Measurements from ENCODE around the gene KIAA0825.
A peak's percentile ranks its signal among the peaks of the same experiment; 100 is the strongest.

Gene KIAA0825, protein sequence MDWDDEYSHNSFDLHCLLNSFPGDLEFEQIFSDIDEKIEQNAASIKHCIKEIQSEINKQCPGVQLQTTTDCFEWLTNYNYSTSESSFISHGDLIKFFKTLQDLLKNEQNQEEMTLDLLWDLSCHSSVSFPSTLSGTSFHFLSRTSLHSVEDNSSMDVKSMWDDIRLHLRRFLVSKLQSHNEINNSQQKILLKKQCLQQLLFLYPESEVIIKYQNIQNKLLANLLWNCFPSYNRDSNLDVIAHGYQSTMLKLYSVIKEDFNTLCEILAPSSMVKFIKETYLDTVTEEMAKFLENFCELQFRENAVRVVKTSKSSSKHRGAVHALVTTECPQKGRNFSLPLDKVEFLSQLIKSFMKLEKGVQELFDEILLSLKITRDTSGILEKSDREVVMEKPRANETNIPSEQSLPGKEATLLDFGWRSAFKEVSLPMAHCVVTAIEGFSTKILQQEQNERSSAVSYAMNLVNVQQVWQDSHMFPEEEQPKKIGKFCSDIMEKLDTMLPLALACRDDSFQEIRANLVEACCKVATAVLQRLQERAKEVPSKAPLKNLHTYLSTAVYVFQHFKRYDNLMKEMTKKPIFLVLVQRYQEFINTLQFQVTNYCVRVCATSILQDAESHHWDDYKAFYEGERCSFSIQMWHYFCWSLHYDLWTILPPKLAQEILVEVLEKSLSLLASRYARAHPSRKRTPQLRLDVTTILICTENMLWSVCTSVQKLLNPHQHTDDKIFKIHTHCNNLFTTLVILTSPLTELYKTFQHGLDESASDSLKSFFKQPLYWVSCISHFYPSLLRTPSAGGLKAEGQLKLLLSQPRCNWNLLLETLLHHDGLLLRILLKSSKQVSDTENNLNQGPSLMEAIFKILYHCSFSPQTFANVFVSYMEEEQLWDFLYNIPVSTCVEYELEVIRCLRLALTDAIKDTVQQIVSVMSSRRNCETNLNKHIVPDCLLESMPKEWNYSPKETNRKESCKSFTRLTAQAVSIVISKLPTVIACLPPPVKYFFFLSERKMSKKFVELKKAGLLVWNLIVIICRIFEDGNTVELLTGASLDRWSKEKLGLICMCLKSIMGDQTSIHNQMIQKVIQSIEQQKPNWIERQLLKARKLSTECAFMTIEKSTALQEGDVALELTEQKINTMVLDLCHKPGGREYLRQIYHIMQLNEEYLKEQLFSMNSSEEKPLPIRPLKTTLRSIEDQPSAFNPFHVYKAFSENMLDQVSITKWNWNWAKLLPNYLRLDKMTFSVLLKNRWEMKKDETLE (N-terminal part only)

DNA sequence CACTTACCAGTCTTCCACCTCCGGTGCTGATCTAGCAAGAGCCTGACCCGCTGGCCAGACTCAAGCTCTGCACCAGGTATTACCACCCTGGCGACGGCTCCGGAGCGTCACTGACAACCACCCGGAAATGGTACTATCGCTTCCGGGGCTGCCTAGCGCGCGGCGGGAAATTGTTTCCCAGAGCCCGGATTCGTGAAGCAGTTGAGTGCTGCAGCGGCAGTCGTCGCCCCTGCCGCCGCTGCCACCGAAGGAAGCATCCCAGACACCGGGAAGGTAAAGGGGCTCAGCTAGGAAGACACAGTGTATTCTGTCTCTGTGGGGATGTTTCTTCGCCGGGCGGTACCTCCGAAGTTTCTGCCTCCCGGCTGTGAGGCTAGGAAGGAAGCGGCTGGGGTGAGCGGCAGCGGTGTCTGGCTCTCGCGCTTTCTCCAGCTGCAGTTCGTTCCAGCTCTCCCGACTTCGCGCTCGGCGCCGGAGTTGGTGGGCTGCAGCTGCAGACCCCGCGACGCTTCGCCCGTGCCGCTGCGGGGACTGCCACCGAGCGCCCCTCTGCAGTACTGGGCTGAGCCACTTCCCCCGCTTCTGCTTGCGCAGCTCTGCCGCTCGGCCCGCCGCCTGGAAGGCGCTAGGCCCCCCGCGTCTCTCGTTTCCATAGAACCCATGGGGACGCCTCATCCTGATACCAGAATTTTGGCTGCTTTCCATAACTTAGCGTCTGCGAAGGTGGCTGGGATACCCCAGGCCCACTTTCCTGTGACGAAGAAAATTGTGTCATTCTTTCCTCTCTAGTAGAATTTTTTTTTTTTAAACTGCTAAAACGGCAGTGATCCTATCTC lies at the start of gene KIAA0825, which contains the start of gene SLF1:
Gene KIAA0825, minus strand, starts transcription at position 112 of the 836 bp plus-strand sequence. CDS start 81,478 bp downstream, outside the sequence.
Gene SLF1, plus strand, starts transcription at position 177 of the 836 bp plus-strand sequence. CDS start 10,142 bp downstream, outside the sequence.
- peak; percentile 83 for DNase-seq

DNA sequence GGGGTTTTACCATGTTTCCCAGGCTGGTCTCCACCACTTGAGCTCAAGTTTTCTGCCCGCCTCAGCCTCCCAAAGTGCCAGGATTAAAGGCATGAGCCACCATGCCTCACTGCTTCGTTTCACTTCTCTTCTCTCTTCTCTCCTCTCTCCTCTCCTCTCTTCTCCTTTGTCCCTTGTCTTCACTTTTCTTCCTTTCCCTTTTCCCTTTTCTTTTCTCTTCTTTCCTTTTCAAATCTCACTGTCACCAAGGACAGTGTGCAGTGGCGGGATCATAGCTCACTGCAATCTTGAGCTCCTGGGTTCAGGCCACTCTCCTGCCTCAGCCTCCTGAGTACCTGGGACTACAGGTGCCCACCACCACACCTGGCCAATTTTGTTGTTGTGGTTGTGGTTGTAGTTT lies 49.5 kb upstream of the KIAA0825 start:
- DNase-seq = no peak

DNA sequence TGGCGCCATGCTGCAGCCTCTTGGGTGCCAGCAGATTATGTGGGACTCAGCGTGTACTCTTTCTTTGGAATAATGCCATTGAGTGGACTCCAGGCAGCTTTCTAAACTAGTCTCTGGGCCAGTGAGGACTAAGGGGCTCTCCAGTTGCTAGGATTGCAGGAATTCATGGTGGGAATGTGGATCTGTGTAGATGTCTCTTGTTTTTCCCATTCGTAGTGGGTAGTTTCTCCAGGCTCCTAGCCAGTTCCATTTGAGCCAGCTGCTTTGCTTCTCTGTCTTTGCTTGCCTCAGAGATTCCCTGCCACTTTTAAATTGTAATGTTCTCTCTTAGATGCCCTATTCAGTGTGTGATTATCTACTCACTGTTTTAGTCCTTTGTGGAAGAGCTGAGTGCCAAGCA lies 42.7 kb upstream of the KIAA0825 start:
- DNase-seq = no peak

DNA sequence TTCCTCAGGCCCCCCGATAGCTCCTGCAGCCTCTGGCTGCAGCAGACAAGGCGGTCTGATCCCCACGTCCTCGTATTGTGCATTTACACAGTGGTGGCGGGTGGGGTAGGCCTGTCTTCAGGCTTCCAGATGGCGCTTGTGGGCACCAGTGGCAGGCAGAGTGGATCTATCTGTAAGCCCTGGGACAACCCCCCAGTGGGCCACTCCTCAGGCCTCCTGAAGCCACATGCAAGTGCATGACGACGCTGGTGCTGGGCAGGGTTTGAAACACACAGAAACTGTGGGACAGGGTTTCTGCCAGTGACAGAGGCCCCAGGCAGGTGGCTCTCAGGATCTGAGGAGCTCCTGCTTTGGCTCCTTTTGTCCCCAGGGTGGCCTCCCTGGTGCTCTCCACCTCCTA lies 42.1 kb upstream of the KIAA0825 start:
- DNase-seq = no peak

DNA sequence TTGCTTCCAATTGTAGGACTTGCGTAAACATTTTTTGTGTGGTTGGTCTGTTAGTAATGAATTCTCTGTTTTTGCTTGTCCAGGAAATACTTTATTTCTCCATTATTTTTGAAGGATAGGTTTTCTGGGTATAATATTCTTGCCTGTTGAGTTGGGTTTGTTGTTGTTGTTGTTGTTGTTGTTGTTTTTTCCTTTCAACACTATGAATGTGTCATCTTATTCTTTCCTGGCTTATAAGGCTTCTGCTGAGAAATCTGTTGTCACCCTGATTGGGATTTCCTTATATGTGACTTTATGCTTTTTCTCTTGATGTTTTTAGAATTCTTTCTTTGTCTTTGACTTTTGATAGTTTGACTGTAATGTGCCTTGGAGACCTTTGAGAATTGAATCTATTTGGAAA lies 39.9 kb upstream of the KIAA0825 start:
- DNase-seq = no peak

DNA sequence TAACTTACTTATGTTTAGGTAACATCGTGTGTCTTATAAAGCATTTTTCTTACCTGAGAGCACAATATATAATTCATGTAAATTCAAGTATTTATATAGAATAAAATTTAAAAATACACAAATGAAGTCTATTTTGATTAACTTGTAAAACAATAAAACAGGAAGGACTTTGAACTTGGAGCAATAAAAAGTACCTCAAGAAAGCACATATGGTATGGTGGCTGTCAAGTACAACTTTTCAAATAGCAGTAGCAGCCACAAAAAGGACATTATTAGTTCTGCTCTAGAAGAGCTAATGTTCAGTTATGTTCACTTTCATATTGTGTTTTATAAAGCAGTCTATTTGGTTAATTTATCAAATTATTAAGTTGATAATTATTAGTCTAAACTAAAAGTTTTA lies 31.5 kb upstream of the KIAA0825 start:
- DNase-seq = no peak

DNA sequence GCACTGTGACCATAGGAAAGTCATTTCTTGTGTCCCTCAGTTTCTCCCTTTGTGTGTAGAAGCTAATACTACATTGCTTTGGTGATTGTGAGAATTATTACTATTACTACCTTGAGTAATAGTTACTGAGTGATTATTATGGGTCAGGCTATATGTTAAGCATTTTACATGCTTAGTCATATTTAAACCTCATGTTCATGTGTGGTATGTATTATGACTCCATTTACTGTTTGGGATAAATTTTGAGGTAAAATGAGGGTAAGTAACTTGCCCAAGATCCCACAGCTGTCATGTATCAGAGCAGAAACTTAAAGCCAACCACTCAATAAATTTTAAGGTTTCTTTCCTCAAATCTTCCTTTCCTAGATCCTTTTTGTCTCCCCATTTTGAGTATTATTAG lies 28.4 kb upstream of the KIAA0825 start:
- no peak for DNase-seq

DNA sequence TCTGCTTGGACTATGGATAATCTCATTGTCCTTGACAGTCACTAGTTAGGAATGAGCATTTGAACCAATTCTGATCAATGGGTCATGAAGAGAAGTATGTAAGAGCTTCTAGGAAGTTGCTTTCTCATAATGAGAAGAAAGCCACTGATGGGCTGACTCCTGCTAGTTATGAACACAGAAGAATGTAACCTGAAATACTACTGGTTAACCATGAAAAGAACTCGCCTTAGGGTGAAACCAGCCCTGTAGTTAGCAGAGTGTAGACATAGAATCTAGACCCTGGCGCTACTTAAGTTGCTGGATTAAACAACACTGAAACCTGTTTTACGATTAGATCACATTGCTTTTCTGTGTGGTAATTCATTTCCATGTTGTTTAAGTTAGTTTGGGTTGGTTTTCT lies 26.6 kb upstream of the KIAA0825 start:
- DNase-seq = no peak

DNA sequence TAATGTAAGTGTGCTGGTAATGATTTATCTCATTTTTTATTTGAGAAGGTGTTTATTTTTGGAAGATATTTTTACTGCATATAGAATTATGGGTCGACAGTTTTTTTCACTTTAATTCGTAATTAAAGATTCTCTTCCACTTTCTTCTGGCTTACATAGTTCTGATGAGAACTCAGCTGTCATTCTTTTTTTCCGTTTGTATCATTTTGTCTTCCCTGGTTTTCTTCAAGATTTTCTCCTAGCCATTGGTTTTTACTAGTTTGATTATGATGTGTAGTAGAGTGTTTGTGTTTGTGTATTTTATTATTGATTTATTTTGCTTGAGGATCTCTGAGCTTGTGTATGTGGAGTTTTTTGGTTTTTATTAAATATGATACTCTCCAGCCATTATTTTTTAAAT lies 21.8 kb upstream of the KIAA0825 start:
- DNase-seq = no peak

DNA sequence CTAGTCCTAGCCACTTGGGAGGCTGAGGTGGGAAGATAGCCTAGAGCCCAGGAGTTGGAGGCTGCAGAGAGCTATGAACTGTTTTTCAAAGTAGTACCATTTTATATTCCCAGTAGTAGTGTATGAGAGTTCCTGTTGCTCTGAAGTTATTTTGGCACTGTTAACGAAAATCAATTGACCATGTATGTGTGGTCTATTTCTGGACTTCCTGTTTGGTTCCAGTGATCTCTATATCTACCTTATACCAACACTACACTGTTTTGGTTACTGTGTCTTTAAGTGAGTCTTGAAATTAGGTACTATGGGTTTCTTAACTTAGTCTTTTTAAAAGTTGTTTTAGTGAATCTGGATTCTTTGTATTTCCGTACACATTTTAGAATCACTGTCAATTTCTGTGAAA lies 13.6 kb upstream of the KIAA0825 start:
- no peak for DNase-seq

DNA sequence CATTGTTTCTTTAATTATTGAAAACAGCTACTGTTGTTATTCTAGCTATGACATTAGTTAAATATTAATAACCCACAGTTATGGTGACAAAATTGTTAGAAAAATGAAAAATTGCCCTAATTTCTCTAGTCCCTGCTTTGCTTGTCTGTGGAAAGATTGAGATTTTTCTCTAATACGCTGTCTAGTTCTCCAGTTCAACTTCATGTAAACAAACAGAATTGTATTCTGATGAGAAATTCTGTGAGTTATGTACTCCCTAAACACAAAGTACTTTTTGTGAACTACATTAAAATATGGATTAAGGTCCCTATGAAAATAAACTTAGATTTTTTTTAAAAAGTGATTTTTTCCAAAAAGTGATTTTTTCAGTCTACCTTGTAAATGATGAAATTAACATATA lies 8.8 kb upstream of the KIAA0825 start:
- no peak for DNase-seq

DNA sequence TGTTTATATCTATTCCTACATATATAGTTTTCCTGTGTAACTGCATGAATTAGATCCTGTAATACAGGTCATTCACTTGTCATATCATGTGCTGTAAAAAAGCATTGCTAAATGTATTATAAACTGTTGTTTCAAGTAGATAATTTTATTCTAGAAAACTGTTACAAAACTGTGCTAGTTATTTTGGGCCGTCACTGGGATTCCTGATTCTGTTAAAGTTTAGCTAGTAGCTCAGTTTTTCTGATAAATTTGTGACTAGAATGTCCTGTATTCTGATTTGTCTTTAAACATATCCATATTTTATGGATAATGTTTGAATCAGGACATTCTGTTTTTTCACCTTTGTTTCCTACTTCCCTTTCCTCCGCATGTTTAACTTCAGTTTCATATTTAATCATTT lies 5.5 kb upstream of the KIAA0825 start:
- no peak for DNase-seq

DNA sequence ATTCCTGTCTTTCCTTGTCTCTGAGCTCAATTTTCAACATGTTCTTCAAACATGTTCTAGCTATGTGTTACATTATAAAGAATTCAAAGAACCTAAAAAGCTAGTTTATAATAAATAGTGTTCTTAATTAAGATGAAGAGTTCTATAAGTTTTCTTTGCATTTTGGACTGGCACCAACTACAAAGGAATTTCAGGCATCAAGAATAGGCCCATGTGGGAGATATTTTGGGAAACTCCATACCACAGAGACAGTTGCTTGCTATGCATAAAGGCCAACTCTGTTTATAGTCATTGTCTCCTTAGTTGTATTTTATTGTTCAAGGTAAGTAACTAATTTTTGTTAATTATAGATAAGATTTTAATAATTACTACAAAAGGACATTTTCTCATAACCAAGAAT lies 4.6 kb upstream of the KIAA0825 start:
- DNase-seq = no peak

DNA sequence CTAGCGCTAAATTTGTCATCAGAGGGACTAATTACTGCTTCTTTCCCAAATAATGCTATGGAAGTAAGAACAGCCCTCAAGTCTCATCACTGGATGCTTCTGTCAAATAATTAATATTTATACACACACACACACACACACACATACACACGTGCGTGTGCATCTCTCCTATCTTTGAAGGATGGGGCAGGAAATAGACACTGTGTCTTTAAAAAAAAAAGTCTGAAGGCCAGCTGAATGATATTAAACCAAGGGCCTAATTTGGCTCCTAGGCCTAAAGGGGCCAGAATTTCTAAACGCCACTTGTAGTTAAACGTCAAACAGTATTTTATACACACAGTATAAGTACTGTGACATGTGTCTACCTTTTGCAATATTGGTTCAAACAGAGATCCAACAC lies 3.4 kb upstream of the KIAA0825 start:
- DNase-seq = no peak

DNA sequence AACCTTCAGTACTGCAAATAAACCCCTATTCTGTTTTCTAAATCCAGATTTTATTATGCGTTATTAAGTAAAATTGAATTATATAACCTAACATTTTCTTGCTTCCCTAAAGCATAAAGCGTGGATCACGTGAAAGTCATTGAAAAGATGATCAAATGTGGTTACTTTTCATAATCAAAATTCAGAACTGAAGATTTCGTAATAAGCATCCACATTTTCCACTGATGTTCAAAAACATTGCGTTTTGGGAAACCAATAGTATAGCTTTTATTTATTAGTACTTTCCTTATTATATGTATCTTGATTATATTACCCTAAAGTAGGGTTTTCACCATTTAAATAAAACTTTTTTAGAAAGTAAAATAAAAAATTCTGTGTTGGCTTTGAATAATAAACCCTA lies 1.9 kb upstream of the KIAA0825 start:
- DNase-seq = no peak

DNA sequence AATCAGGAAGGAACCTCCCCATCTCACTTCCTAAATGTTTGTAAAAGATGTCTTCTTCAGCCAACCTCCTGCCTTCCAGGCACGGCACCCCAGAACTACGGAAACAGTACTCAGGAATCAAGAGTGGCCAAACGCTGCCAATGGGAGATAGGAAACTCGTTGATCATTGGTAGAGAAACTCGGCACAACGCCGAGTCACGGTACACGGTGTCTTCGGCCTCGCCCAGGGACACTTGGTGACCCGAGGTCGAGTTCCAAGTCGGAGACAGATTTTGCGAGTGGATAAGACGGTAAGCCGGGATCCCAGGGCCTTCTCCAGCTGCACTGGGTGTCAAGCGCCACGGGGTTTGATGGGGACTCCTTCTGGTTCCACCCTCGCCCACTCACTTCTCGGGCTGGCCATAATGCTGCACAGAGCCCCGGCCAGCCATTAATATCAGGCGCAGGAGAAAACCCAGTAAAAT lies 343 bp downstream of the KIAA0825 start:
- no peak for DNase-seq

DNA sequence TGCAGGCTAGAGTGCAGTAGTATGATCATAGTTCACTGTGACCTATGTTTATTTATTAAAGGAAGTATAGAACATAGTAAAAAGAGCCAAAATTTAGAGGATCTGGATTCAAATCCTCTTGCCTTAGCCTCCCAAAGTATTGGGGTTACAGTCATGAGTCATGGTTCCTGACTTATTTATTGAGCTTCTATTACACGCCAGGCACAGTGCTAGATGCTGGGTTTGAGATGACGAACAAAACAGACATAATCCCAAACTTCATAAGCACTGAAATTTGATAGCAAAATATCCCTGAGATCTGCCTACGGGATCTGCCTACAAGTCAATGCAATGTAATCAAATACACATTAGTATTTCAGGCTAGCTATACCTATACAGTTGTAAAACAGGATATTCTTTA lies 2.5 kb downstream of the KIAA0825 start:
- DNase-seq = no peak

DNA sequence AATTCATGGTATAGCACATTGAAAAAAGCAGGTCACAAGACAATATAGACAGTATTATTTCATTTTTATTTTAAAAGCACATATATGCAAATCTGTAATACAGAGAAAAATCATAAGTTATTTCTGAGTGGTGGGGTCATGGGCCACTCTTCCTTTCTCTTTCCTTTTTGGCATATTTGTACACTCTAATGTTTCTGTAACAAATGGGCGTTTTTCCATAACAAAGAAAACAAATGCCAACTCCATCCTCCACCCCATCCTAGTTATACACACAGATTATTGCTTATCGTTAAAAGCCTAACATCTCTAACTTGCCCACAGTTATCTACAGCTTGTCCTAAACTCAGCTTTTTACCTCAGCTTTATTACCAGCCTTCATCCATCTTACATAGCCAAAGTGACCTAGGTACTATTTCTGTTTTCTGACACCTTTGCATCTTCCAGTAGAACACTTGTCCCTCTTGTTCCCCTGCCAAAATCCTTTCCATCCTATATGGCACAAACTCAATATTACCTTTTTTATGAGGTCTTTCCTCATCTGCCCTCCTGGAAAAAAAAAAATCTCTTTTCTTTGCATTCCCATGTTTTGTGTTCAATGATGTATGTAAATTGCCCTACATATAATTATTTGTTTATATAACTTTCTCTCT lies 4.1 kb downstream of the KIAA0825 start:
- DNase-seq = no peak

DNA sequence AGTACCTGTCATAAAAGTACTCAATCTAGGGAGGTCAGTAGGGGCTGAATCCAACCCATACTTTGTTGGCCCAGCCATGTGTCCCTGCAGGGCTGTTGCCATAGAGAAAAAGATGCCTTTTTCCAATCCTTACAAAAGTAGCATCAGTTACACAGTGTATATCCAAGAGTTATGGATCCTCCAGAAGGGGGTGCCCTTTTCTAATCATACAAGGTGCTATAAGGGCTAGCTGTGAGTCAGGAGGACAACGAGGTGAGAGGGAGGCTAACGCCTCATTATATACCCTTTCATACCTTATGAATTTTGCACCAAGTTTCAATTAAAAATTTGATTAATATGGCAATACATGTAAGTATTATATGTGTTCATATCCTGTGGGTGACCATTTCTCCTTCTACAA lies 4.8 kb downstream of the KIAA0825 start:
- no peak for DNase-seq

DNA sequence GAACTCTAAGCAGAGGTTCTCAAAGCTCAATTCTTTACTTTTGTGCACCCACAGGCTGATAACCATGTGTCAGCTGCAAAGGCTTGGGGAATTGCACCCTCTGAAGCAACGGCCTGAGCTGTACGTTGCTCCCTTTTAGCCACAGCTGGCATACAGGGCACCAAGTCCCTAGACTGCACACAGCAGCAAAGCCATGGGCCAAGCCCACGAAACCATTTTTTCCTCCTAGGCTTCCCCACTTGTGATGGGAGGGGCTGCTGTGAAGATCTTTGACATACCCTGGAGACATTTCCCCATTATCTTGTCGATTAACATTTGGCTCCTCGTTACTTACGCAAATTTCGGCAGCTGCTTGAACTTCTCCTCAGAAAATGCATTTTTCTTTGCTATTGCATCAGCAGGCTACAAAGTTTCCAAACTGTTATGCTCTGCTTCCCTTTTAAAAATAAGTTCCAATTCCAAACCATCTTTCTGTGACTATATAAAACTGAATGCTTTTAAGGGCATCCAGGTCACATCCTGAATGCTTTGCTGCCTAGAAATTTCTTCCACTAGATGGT lies 23.0 kb downstream of the KIAA0825 start:
- no peak for DNase-seq
